Nucleus accumbens (tissue), 56 donors: Measurements from ENCODE around the gene OCLN.
"Not testable (repeated sequence)": the region's sequence is repeated elsewhere in the genome, so short reads cannot be mapped to it uniquely, and the experiment has no call there.

Source experiments
- DNase-seq, 56 donors: peaks; one replicate each; lab custom pipeline; 2025; lab: John Stamatoyannopoulos, UW

Gene OCLN

DNA sequence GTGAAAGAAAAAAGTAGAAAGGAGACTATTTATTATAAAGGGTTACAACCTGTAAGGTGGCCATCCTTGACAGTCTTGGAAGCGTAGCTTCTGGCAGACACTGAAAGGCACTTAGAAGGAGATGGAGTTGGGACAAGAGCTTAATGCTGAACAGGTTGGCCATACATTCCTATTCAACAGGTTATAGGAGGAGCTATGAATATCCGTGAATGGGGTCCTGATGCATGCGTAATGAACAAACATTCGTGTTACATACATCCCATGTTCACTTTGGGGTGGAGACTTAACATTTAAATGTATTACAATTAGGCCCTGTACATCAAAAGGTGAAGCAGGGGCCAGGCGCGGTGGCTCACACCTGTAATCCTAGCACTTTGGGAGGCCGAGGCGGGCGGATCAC lies 34.1 kb downstream of the OCLN start:
- no peak for DNase-seq

DNA sequence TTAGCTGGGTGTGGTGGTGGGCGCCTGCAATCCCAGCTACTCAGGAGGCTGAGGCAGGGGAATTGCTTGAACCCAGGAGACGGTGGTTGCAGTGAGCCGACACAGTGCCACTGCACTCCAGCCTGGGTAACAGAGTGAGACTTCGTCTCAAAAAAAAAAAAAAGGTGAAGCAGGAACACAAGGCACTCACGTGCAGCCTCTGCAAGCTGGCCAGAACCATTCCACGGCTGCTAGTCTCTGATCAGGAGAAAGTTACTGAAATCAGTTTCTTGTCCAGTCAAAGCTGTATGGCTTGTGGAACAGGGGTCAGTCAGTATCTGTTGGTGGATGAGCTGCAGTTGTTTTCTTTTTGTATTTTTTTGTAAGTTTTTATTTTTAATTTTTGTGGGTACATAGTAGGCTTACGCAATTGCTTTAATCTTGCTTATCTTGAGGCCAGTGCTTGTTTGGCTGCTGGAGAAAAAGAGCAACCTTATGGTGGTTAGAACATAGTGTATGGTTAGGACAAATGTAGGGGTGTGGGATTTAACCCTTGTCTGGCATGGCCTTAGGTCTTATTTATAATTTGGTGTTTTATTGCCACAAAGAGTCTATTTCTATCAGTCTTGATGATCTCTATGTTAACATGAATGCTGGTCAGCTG lies 34.7 kb downstream of the OCLN start:
- DNase-seq = no peak

DNA sequence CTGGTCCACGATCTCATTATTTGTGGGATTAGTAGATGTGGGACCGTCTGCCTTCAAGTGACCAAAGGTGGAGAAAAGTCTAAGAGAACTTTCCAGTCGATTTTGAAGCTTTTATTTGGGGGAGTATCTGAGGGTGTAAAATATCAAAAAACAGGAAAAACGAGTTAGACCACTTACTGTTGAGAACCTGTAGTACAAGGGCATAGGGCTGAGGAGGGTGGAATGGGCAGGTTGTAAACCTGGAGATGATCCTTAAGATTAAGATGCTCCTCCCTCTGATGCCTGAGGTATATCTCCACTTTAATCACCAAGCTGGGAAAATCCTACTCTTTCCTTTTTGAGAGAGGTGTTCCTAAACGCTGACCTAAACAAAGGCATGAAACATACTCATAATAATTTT lies 35.4 kb downstream of the OCLN start:
- DNase-seq = no peak

DNA sequence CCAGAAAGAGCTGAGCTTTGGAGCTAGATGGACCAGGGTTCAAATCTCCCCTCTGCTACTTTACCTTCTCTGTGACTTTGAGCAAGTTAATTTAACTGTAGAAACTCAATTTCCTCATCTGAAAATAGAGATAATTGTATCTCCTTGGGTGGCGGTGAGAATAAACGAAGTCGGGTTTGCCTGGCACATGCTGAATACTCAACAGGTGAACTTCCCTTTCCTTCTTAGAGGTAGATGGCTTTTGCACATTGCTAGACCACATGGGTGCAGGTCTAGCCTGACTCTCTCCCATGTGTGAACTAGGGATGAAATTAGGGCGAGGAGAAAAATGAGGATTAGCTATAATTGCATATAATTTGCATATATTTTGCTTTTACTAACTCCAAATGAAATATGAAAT lies 36.0 kb downstream of the OCLN start:
- no peak for DNase-seq

DNA sequence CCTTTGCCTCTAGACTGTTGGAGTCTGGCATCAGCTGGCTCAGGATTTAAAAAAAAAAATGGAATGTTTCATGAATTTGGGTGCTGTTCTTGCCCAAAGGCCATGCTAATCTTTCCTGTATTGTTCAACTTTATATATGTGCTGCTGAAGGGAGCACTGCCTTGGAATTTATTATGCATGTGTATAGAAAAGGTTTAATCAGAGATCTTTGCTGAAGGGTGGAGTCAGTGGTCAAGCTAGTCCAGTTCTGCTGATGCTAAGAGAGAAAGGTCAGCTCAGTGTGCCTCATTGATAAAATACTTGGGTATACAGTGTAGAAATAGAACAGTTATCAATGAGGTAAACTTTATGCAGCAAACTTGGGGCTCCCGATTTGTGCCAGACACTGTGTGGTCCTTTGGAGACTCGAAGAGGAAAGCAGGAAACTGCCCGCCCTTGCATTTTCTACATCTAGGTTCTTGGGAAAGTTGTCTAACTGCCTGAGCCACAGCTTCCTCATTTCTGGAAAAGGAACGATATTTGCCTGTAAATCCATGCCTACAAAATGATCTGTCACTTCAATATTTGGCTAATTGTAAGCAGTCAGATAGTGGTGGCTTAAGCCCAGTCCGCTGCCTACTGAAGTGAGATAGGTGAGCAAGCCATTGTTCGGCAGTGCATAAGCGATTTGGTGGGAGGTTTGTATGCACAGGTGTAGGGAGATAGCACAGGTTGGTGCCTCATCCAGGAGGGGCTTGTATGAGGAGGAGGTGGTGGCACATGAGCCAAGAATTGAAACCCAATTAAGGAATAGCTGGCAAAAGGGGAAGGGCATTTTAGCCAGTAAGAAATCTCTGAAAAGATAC lies 38.2 kb downstream of the OCLN start:
- DNase-seq = no peak

DNA sequence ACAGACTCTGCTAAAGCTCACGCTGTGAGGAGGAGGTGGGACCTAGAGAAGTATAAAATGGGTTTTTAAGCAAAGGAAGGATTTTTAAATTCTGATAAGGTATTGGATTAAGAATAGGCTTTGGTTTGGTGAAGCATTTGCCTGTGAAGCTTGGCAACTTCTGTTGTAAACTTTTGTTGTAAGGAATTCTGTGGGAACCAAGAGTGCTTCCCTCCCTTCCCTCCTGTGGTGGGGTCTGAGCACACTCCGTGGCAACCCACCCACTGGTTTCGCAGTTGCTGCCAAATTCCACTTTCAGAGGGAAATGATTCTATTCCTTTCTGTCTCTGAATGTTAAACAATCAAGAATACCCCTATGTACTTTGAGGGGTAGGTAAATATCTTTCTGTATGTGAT lies 38.8 kb downstream of the OCLN start:
- DNase-seq = no peak

DNA sequence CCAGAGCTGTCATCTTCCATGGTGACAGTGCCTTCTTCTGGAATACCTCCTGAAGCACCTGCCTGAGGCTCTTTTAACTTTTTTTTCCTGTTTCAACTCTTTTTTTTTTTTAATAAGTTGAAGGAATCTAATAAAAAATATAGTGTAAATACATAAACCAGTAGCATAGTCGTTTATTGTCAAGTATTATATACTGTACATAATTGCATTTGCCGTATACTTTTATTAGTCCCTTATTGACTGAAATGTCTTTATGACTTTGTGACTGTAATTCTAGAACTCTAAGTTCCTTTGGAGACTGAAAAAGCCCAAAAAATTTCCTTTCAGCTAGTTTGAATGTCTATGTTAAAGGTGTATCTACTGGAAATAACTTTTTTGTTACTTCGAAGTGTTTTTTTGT lies 45.3 kb downstream of the OCLN start:
- not testable (repeated sequence) for DNase-seq

DNA sequence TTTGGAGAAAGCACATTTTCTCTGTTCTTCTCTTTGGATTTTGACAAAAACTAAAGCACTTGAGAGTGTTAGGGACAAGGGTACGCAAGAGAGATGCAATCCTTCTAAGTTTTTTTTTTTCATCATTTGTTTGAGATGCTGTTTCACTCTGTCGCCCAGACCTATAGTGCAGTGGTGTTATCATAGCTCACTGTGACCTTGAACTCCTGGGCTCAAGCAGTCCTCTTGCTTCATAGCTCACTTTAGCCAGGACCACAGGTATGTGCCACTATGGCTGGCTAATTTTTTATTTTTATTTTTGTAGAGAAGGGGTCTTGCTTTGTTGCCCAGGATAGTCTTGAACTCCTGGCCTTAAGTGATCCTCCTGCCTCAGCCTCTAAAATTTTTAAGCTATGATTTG lies 46.1 kb downstream of the OCLN start:
- not testable (repeated sequence) for DNase-seq

DNA sequence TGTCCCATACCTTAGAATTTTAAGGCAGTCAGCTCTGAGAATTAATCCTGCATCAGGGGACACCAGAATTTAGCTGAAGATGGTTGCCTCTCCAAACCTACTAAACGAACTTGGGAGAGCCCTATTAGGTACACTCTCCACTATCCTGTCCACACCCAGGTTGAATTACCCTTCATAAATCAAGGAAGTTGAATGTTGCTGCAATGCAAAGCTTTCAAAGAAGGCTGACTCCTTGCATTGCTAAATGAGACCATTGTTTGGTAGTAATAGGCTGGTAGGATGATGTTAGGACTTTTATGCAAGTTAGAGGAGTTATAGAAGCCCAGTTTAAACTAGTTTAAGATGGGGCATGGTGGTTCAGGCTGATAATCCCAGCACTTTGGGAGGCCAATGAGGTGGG lies 48.8 kb downstream of the OCLN start:
- DNase-seq = not testable (repeated sequence)

DNA sequence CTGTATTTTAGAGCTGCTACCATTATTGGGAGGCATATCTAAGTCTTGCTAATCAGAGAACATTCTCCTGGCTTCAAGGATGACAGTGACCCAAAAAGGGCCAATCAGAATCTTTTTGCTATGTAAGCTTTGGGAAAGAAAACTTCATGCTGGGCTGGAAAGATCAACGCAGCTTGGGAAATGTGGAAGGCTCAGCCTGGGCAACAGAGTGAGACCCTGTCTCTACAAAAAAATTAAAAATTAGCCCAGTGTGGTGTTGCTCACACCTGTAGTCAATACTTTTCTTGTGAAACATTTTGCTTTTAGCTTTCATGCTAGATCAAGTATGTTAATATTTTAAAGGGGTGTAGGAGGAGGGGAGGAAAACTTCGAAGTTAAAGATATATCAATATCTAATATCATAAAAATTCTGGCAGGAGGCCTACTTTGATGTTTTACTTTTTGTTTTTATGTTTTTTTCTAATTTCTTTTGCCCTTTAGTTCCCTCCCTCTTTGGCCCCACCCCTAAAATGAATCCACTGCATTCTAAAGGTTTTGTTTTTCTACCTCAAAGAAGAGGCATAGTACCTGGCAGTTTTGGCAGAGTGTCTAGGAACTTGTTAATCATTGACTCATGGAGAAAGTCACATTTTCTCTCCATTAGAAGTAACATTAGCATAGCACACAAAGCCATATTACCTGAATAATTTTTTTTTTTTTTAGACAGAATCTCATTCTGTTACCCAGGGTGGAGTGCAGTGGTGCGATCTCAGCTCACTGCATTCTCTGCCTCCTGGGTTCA lies 50.4 kb downstream of the OCLN start:
- DNase-seq = not testable (repeated sequence)

DNA sequence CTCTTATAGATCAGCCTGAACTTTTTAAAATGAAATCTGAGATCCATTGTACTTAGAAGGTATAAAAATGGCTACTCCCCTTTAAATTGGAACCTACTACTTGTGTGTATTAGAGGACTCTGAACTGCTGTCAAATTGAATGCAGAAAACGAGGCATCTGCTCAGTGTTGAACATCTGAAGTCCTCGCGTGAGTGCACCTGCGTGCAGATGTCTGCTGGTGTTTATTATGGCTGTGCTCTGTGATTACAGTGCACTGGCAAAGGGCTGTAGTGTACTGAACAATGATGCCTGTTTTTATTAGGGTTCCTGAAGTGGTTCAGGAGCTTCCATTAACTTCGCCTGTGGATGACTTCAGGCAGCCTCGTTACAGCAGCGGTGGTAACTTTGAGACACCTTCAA lies 52.0 kb downstream of the OCLN start:
- not testable (repeated sequence) for DNase-seq

DNA sequence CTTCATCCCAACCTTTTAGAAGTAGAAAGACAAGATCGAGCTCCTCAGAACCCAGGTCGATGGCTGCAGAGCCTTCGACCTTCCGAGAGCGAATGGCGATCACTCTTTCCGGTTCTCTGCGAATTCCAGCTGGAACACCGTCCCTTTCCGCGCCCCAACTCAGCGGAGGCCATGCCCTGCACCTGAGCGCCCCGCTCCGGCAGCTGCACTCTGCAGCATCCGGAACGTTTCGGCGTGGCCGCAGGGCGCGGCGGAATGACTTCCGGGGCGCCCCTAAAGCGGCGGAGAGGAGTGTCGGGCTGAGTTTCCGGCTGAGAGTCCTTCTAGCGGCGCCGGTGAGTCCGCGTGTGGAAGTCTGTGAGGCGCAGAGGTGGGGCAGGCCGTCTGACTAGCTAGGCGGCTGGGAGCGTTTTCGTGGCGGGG lies 67.3 kb downstream of the OCLN start, which contains the start of gene GTF2H2C:
GTF2H2C (plus strand) TSS at position 284 of the 423 bp plus-strand sequence. CDS start 4,942 bp downstream, outside the sequence.
- not testable (repeated sequence) for DNase-seq

DNA sequence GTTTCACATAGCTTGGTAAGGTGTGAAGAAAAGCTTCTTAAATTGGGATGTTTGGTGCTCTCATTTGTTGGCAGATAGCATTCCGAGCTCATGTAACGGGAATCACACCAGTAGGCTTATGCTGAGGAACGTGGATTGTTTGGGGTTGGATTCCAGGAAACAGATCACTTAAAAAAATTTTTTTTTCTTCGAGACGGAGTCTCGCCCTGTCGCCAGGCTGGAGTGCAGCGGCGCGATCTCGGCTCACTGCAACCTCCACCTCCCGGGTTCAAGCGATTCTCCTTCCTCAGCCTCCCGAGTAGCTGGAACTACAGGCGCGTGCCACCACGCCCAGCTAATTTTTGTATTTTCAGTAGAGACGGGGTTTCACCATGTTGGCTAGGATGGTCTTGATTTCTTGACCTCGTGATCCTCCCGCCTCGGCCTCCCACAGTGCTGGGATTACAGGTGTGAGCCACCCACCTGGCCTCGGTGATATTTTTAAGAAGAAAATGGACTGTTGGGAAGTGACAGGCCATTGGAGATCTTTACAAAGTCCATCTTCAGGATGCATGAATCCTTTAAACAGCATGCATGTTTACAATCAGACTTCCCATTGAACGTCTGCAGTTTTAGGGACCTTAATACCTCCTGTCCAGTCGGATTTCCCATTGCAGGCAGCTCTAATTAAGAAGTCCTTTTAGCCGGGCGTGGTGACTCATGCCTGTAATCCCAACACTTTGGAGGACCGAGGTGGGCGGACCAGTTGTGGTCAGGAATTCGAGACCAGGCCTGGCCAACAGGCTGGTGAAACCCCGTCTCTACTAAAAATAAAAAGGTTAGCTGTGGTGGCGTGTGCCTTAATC lies 68.2 kb downstream of the OCLN start:
- DNase-seq = not testable (repeated sequence)

DNA sequence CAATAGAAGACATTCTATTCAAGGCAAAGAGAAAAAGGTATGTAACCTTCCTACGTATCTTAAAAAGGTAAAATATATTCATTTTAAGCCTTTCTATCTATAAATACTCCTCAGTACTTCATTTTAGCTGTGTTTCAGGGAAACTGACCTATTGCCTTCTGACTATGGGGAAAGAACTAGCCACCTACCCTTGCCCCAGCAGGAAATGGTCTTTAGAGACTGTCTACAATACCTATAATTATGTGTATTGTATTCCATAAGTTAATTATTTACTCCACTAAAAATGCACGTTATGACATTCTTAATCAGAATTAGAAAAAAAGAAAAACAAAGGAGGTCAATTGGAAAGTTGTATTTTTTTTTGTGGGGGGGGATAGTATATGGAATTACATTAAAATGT lies 73.6 kb downstream of the OCLN start:
- not testable (repeated sequence) for DNase-seq

DNA sequence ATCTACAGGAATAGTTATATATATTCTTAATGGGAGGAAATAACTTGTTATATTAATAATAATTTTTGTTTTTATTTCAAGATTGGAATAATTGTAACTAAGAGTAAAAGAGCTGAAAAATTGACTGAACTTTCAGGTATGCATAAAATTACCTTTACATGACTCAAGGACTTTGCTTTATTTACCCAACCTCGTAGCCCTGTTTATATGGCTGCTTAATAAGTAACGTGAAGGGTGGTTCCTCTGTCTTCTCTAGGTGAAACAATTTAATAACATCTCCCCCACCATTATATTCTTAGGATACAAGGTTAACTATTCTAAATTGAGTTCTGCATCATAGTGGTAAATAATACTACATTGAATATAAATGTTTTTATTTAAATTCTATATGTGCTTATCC lies 75.5 kb downstream of the OCLN start:
- not testable (repeated sequence) for DNase-seq

DNA sequence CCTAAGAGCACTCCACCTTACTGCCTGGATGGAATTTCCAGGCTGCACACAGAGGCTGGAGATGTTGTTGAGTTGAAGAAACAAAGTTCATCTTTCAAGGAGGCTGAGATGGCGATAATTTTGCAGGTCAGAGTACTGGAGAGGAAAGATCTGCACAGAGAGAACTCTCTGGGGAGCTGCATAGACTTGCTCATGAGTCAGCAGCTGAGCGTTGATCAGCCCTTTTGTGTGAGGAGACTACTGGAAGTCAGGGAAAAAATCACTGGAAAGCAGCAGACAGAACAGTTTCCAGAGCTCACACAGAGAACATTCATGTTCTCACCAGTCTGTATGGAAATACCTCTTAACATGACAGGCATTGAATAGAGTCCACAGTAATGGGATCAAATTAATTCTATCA lies 90.8 kb downstream of the OCLN start:
- not testable (repeated sequence) for DNase-seq

DNA sequence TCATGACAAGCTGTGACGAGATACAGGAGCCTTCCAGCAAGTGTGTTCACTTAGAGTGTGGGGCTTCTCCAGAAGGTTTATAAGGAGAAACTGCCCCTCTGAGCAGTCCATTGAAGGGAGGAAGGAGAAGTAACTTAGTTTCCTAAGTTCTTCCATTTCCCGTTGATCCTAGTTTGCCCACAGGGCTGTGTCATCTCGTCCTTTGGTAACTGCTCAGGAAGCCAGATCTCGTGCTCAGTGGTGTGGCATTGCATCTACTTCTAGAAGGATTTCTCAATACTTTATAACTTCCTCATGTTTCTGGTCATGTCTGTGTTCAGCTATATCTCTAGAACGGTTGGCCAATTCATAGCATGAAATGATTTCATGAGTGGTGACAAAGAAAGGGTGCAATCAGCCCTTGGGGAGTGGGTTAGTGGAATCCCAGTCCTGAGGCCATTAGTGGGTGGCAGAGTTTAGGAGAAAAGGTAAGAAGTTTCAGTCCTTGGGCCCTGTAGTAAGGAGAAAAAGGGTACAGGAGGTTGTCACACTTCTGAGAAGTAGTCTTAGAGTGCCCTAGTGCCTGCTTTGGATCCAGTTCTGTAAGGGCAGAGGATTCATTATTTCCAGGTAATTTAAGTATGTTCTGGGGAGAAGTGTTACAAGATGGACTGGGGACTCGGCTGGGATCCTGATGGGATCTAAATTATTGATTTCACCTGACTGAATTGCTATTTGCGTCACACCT lies 103.7 kb downstream of the OCLN start:
- DNase-seq = not testable (repeated sequence)

DNA sequence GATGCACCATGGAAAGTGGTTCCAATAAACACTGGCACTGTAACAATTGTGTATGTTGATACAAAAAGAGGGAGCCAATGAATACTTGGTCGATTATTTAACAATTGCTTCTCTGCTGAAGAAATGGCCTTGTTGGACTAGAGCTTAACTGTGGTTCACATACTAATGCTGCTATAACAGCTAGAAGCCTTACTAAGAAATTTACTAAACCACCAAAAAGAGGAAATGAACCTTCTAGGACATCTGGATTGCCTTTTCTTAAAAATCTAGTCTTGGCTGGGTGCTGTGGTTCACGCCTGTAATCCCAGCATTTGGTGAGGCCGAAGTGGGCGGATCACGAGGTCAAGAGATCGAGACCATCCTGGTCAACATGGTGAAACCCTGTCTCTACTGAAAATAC lies 109.4 kb downstream of the OCLN start:
- not testable (repeated sequence) for DNase-seq

DNA sequence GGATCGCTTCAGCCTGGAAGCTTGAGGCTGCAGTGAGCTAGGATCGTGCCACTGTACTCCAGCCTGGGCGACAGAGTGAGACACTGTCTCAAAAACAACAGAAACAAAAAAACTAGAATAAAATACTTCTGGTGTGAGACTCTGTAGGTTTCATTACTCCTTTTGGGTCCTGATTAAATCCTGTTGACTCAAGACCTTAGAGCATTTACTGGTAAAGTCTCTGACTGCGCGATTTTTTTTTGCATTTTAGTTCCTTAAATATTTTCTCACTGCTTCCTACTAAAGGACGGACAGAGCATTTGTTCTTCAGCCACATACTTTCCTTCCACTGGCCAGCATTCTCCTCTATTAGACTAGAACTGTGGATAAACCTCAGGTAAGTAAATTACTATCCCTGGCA lies 114.2 kb downstream of the OCLN start:
- DNase-seq = not testable (repeated sequence)
